Common myeloid progenitor, CD34-positive (primary cell): ENCODE data around the gene KIAA0513.

Experiments
- CTCF ChIA-PET: fragments of 350-600 bp; sonication (Branson Sonifier 250); formaldehyde crosslinking; loops from one replicate; lab custom pipeline; 2021; ENCODE audit warnings: antibody characterized with exemption; lab: Charles Lee
- POLR2A ChIA-PET: fragments of 350-600 bp; sonication (Branson Sonifier 250); formaldehyde crosslinking; loops from one replicate; lab custom pipeline; 2021; ENCODE audit warnings: antibody characterized with exemption; lab: Charles Lee
- DNase-seq, 3 donors: peaks; one replicate each; pipeline versions ENCODE4 v3.0.0 to v3.0.0-alpha.2; 2013
- H3K27ac ChIP-seq, 2 experiments: 1 replicate in 1 of 2; 2 replicates in 1 of 2; pipeline ENCODE4 v1.7.0; 2013; ENCODE audit warnings: inconsistent platforms in 2 of 2, low read length in 2 of 2, mild to moderate bottlenecking in 2 of 2, low read depth in 1 of 2, moderate library complexity in 1 of 2; ENCODE audit not compliant: severe bottlenecking in 2 of 2, insufficient read depth in 1 of 2, poor library complexity in 1 of 2
- H3K27me3 ChIP-seq, 5 experiments: replicated peaks in 2 of 5; 1 replicate in 3 of 5; 2 replicates in 2 of 5; pipeline versions ENCODE4 v1.6.1 to v1.7.0; 2013; ENCODE audit warnings: low read length in 4 of 5, mild to moderate bottlenecking in 2 of 5, moderate library complexity in 2 of 5, inconsistent platforms in 1 of 5; ENCODE audit not compliant: insufficient read depth in 5 of 5, control insufficient read depth in 4 of 5
- H3K36me3 ChIP-seq, 4 experiments: 1 replicate in 2 of 4; 2 replicates in 2 of 4; pipeline versions ENCODE4 v1.6.1 to v1.7.0; 2013; ENCODE audit warnings: low read length in 3 of 4, control low read depth in 1 of 4, mild to moderate bottlenecking in 1 of 4; ENCODE audit not compliant: control insufficient read depth in 4 of 4, insufficient read depth in 4 of 4
- H3K4me1 ChIP-seq, 4 experiments: 1 replicate in 3 of 4; 2 replicates in 1 of 4; pipeline versions ENCODE4 v1.6.1 to v1.7.1; 2013; ENCODE audit warnings: low read length in 3 of 4, mild to moderate bottlenecking in 3 of 4, control low read depth in 1 of 4, inconsistent platforms in 1 of 4, moderate library complexity in 1 of 4; ENCODE audit not compliant: control insufficient read depth in 4 of 4, insufficient read depth in 4 of 4; ENCODE audit errors: control extremely low read depth in 1 of 4
- H3K4me3 ChIP-seq, 7 experiments: 1 replicate in 4 of 7; 2 replicates in 3 of 7; pipeline versions ENCODE4 v1.5.1 to v1.7.0; 2013; ENCODE audit warnings: mild to moderate bottlenecking in 7 of 7, low read length in 6 of 7, moderate library complexity in 6 of 7, inconsistent platforms in 2 of 7, low read depth in 2 of 7, control low read depth in 1 of 7; ENCODE audit not compliant: insufficient read depth in 4 of 7, control insufficient read depth in 1 of 7; ENCODE audit errors: extremely low read depth in 1 of 7
- H3K9me3 ChIP-seq, 5 experiments: 1 replicate in 4 of 5; 2 replicates in 1 of 5; pipeline versions ENCODE4 v1.6.1 to v1.7.1; 2013; ENCODE audit warnings: low read length in 4 of 5, mild to moderate bottlenecking in 2 of 5, inconsistent platforms in 1 of 5, low read depth in 1 of 5, moderate library complexity in 1 of 5; ENCODE audit not compliant: control insufficient read depth in 4 of 5, insufficient read depth in 2 of 5; ENCODE audit errors: control extremely low read depth in 1 of 5
- WGBS: methylation state at CpG from one replicate; pipeline ENCODE4 v1.1.5; 2013; ENCODE audit not compliant: insufficient coverage; 5-methylcytosine and 5-hydroxymethylcytosine counted together

The KIAA0513 gene

GRCh38 chr16:85128079-85128837 lies 100.7 kb downstream of the KIAA0513 start:
- Histone ChIP-seq H3K36me3 (no peaks in the 10 kb centered on the region), H3K27ac (no peak overlapping the region), H3K4me1 (peaks cover 0 to 7% (median 6%) of the 10 kb centered on the region in 4 experiments), H3K4me3 (no peak overlapping the region), H3K9me3 (no peaks in the 10 kb centered on the region), H3K27me3 (peaks cover 0 to 3% (median 0%) of the 10 kb centered on the region in 5 experiments)
- ChIA-PET CTCF (interaction anchor here (1.3 to 1.7 kb wide), 2 partner anchors 13 to 15 kb away, joined by 3 to 4 read pairs; no protein-coding TSS in a partner anchor), POLR2A (no interaction called here)
- no peak for DNase-seq
- 100% methylated on average over 4 of the region's 9 CpGs for WGBS

DNA sequence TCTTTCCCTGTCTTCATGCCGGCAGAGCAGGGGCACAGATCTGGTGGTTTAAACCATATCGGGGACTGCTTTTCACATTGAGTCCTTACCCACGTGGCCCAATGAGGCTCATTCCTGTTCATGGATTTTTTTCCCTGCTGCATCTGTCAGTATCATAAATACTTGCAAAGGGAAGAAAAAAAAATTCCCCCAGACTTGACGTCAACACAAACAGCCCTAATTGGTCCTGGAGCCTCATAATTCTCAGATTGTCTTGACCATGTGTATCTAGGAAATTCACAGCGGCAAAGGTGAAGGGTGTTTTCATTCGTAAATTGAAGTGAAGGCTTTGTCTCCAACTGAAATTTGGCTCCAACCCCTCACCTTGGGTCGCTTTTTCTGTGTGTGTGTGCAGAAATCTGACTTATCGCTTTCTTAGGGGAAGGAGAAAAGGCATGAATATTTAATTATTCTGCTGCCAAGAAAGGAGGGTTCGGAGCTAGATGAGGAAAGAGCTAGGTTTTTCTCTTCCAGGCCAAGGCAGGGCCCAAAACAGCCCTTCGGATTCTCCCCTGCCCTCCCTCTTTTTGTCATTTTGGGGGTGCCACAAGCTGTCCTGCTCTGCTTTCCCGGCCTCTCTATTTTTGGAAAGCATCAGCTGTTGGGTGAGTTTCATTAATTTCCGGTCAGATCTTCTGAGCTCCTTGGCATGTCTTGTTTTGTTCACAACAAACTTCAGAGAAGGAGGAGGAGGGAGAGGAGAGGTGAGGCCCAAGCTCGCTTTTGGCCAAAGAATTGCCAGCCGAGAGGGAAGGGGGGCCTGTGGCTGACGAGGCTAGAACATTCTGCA lies 102.5 kb downstream of the KIAA0513 start:
- ChIA-PET POLR2A (no interaction called here), CTCF (interaction anchor here (0.6 kb wide), 1 partner anchor 158 kb away, joined by 3 read pairs; no protein-coding TSS in a partner anchor)

GRCh38 chr16:85130705-85131028 lies 103.1 kb downstream of the KIAA0513 start:
- no peak overlapping the region for H3K4me3 ChIP-seq
- H3K36me3 ChIP-seq: no peaks in the 10 kb centered on the region
- no peaks in the 10 kb centered on the region for H3K9me3 ChIP-seq
- peaks cover 0 to 3% (median 0%) of the 10 kb centered on the region in 5 experiments for H3K27me3 ChIP-seq
- CTCF ChIA-PET: no interaction called here
- H3K4me1 ChIP-seq: peaks cover 0 to 18% (median 15%) of the 10 kb centered on the region in 4 experiments
- POLR2A ChIA-PET: no interaction called here
- no peak for DNase-seq
- H3K27ac ChIP-seq: no peak overlapping the region
- WGBS: 94% methylated on average over 5 of the region's 5 CpGs

More for the DNA sequence above, 102.5 kb downstream of the KIAA0513 start:
- Histone ChIP-seq H3K27ac (no peak overlapping the region), H3K27me3 (peaks cover 0 to 3% (median 0%) of the 10 kb centered on the region in 5 experiments), H3K4me1 (peaks cover 0 to 13% (median 10%) of the 10 kb centered on the region in 4 experiments), H3K36me3 (no peaks in the 10 kb centered on the region), H3K4me3 (no peak overlapping the region), H3K9me3 (no peaks in the 10 kb centered on the region)
- DNase-seq: no peak
- 95% methylated on average over 9 of the region's 15 CpGs for WGBS

DNA sequence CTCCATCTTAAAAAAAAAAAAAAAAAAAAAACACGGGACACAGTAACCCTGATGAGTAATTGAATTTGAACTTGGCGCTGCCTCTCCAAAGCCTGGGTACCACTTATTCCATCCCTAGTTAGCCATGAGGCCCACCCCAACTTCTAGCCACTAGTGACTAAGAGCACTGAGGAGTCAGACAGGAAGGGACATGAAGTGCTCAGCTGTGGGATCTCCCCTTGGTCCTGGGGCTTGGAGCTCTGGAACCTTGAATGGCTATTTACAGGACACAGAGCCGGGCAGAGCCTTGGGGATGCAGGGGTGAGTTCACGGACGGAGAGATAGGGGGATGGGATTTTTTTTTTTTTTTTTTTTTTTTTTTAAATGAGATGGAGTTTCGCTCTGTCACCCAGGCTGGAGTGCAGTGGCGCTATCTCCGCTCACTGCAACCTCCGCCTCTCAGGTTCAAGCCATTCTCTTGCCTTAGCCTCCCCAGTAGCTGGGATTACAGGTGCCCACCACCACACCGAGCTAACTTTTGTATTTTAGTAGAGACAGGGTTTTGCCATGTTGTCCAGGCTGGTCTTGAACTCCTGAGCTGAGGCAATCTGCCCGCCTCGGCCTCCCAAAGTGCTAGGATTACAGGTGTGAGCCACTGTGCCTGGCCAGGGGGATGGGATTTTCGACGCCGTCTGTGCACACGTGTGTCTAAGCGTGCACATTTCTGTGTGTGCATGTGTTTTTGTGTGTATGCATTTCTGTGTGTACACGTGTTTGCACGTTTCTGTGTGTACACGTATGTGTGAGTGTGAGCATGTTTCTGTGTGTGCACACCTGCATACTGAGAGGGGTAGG lies 105.1 kb downstream of the KIAA0513 start:
- CTCF ChIA-PET: no interaction called here
- POLR2A ChIA-PET: no interaction called here
- DNase-seq: no peak
- 98% methylated on average over 13 of the region's 20 CpGs for WGBS
- H3K27ac ChIP-seq: no peak overlapping the region
- H3K9me3 ChIP-seq: no peaks in the 10 kb centered on the region
- H3K4me3 ChIP-seq: no peak overlapping the region
- peaks cover 0 to 30% (median 24%) of the 10 kb centered on the region in 4 experiments for H3K4me1 ChIP-seq
- peaks cover 0 to 14% (median 9%) of the 10 kb centered on the region in 5 experiments for H3K27me3 ChIP-seq
- no peaks in the 10 kb centered on the region for H3K36me3 ChIP-seq

DNA sequence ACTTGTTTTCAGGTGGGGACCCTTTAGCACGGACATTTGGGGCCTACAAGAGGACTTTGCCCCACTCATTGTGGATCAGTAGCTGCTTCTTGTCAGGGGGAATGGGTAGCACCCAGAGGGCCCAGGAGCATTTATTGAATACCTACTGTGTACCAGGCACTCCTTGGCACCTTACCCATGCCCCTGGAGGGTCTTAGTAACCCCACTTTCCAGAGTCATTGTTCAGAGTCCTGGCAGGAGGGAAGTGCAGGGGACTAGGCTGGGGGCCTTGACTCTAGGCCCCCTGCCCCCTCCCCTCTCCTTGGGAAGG lies 105.7 kb downstream of the KIAA0513 start:
- H3K4me1 ChIP-seq: peaks cover 0 to 33% (median 26%) of the 10 kb centered on the region in 4 experiments
- H3K4me3 ChIP-seq: no peak overlapping the region
- ChIA-PET CTCF (no interaction called here), POLR2A (no interaction called here)
- WGBS: 100% methylated on average over 1 of the region's 1 CpG
- H3K9me3 ChIP-seq: no peaks in the 10 kb centered on the region
- no peak for DNase-seq
- no peaks in the 10 kb centered on the region for H3K36me3 ChIP-seq
- H3K27me3 ChIP-seq: peaks cover 0 to 19% (median 9%) of the 10 kb centered on the region in 5 experiments
- H3K27ac ChIP-seq: no peak overlapping the region

DNA sequence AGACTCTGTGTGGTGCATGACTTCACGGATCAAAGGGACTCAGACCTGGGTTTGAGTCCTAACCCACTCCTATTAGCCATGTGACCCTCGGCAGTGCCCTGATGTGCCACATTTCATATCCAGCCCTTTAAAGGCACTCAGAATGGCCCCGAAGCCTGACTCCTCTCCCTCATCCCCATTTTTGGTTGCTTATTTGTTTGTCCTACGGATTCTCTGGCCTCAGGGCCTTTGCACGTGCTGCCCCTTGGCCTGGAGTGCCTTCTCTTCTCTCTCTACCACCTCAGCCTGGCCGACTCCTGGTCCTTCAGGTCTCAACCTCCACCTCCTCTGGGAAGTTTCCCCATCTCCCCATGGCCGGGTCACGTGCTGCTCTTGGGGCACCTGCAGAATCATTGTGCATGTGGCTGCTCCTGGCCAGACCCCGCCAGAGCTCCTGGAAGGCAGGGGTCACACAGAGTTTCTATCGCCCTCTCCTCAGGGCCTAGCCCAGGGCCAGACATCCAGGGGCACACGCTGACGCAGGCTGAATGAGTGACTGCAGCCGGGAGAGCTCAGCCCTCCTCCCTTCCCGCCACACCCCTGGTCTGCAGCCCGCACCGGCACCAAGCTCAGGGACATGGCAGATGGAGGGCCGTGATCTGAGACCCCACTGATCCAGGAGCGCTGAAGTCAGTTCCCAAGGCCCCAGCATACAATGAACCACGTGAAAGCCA lies 106.6 kb downstream of the KIAA0513 start:
- 95% methylated on average over 15 of the region's 19 CpGs for WGBS
- no peak for DNase-seq
- Histone ChIP-seq H3K36me3 (no peaks in the 10 kb centered on the region), H3K9me3 (no peaks in the 10 kb centered on the region), H3K27me3 (peaks cover 0 to 23% (median 10%) of the 10 kb centered on the region in 5 experiments), H3K27ac (no peak overlapping the region), H3K4me3 (no peak overlapping the region), H3K4me1 (peaks cover 0 to 33% (median 26%) of the 10 kb centered on the region in 4 experiments)
- POLR2A ChIA-PET: no interaction called here
- CTCF ChIA-PET: interaction anchor here (0.5 to 1.7 kb wide), 4 partner anchors 9 to 112 kb away, joined by 3 to 5 read pairs (median 4); no protein-coding TSS in a partner anchor
